ENCODE results near the gene HOXA13. TPM values are rescaled to one million over a fixed set of nuclear protein-coding genes. Genes with fewer than 3 reads are reported as not detected.
A peak's percentile ranks its signal among the peaks of the same experiment; 100 is the strongest.

The HOXA13 gene
- polyA plus RNA-seq, 4 donors: 0.01 TPM; not detected in 3

GRCh38 chr7:27221201-27221797 lies 21.4 kb upstream of the HOXA13 start:
- DNase-seq (no peak), FAIRE-seq (no peak)
- no peaks in the 10 kb centered on the region for H3K36me3 ChIP-seq (ENCODE audit: control insufficient read depth in 3 of 3, insufficient read depth in 2 of 3, low read depth in 1 of 3, low read length in 3 of 3)
- H3K4me3 ChIP-seq (ENCODE audit: low read depth in 1 of 3, low read length in 3 of 3): no peak overlapping the region
- H3K9me3 ChIP-seq (ENCODE audit: control insufficient read depth in 2 of 2, insufficient read depth in 1 of 2, low read depth in 1 of 2, low read length in 1 of 2): no peaks in the 10 kb centered on the region
- 81 to 88% (median 81%) methylated on average over 3 of the region's 3 CpGs for WGBS, 3 donors
- peaks cover 6 to 76% (median 39%) of the 10 kb centered on the region in 3 donors for H3K27me3 ChIP-seq (ENCODE audit: control insufficient read depth in 3 of 3, insufficient read depth in 3 of 3, low read length in 3 of 3)
- H3K27ac ChIP-seq (ENCODE audit: low read depth in 1 of 3, low read length in 2 of 3): no peak overlapping the region
- H3K4me1 ChIP-seq (ENCODE audit: control insufficient read depth in 3 of 3, insufficient read depth in 2 of 3, low read depth in 1 of 3, low read length in 2 of 3): no peaks in the 10 kb centered on the region

GRCh38 chr7:27220440-27220955 lies 20.6 kb upstream of the HOXA13 start:
- H3K27me3 ChIP-seq (ENCODE audit: control insufficient read depth in 3 of 3, insufficient read depth in 3 of 3, low read length in 3 of 3): peaks cover under 1 to 74% (median 35%) of the 10 kb centered on the region in 3 donors
- H3K4me3 ChIP-seq (ENCODE audit: low read depth in 1 of 3, low read length in 3 of 3): no peak overlapping the region
- 7 to 12% (median 10%) methylated on average over 31 to 45 of the region's 45 CpGs for WGBS, 3 donors
- H3K4me1 ChIP-seq (ENCODE audit: control insufficient read depth in 3 of 3, insufficient read depth in 2 of 3, low read depth in 1 of 3, low read length in 2 of 3): no peaks in the 10 kb centered on the region
- DNase-seq: no peak
- H3K36me3 ChIP-seq (ENCODE audit: control insufficient read depth in 3 of 3, insufficient read depth in 2 of 3, low read depth in 1 of 3, low read length in 3 of 3): no peaks in the 10 kb centered on the region
- H3K9me3 ChIP-seq (ENCODE audit: control insufficient read depth in 2 of 2, insufficient read depth in 1 of 2, low read depth in 1 of 2, low read length in 1 of 2): no peaks in the 10 kb centered on the region
- H3K27ac ChIP-seq (ENCODE audit: low read depth in 1 of 3, low read length in 2 of 3): no peak overlapping the region
- no peak for FAIRE-seq

GRCh38 chr7:27219821-27220220 lies 19.9 kb upstream of the HOXA13 start:
- DNase-seq (no peak), FAIRE-seq (no peak)
- Histone ChIP-seq H3K36me3 (ENCODE audit: control insufficient read depth in 3 of 3, insufficient read depth in 2 of 3, low read depth in 1 of 3, low read length in 3 of 3) (no peaks in the 10 kb centered on the region), H3K27me3 (ENCODE audit: control insufficient read depth in 3 of 3, insufficient read depth in 3 of 3, low read length in 3 of 3) (peaks cover 0 to 74% (median 31%) of the 10 kb centered on the region in 3 donors), H3K4me1 (ENCODE audit: control insufficient read depth in 3 of 3, insufficient read depth in 2 of 3, low read depth in 1 of 3, low read length in 2 of 3) (no peaks in the 10 kb centered on the region), H3K27ac (ENCODE audit: low read depth in 1 of 3, low read length in 2 of 3) (no peak overlapping the region), H3K4me3 (ENCODE audit: low read depth in 1 of 3, low read length in 3 of 3) (no peak overlapping the region), H3K9me3 (ENCODE audit: control insufficient read depth in 2 of 2, insufficient read depth in 1 of 2, low read depth in 1 of 2, low read length in 1 of 2) (no peaks in the 10 kb centered on the region)
- WGBS, 3 donors: 41 to 60% (median 58%) methylated on average over 4 of the region's 4 CpGs

- DNase-seq: no peak
- H3K4me3 ChIP-seq (ENCODE audit: low read depth in 1 of 3, low read length in 3 of 3): no peak overlapping the region
- peaks cover 0 to 3% (median 1%) of the 10 kb centered on the region in 3 donors for H3K4me1 ChIP-seq (ENCODE audit: control insufficient read depth in 3 of 3, insufficient read depth in 2 of 3, low read depth in 1 of 3, low read length in 2 of 3)
- H3K36me3 ChIP-seq (ENCODE audit: control insufficient read depth in 3 of 3, insufficient read depth in 2 of 3, low read depth in 1 of 3, low read length in 3 of 3): no peaks in the 10 kb centered on the region
- H3K9me3 ChIP-seq (ENCODE audit: control insufficient read depth in 2 of 2, insufficient read depth in 1 of 2, low read depth in 1 of 2, low read length in 1 of 2): no peaks in the 10 kb centered on the region
- FAIRE-seq: no peak
- H3K27ac ChIP-seq (ENCODE audit: low read depth in 1 of 3, low read length in 2 of 3): no peak overlapping the region
- peaks cover 5 to 83% (median 47%) of the 10 kb centered on the region in 3 donors for H3K27me3 ChIP-seq (ENCODE audit: control insufficient read depth in 3 of 3, insufficient read depth in 3 of 3, low read length in 3 of 3)
These were observed 18.1 kb upstream of the HOXA13 start for GRCh38 chr7:27217951-27218350.

DNA sequence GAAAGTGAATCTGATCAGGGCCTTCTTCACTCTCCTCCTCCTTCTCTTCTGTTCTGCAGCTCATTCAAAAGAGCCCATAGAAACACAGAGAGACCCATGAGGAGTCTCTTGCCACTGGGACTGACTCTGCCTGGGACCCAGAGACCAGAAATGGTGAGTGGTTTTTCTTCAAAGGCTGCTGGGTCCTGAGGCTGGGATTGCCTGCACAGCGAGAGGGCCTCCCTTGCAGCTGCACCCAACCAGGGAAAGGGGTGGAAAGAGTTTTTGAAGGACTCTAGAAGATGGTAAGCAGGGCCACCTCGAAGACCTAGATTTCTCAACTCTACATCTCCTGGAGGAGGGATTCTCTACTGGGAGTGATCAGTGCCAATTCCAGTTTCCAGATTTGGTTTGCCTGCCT lies 15.5 kb upstream of the HOXA13 start:
- H3K9me3 ChIP-seq (ENCODE audit: control insufficient read depth in 2 of 2, insufficient read depth in 1 of 2, low read depth in 1 of 2, low read length in 1 of 2): no peaks in the 10 kb centered on the region
- H3K4me3 ChIP-seq (ENCODE audit: low read depth in 1 of 3, low read length in 3 of 3): no peak overlapping the region
- no peaks in the 10 kb centered on the region for H3K36me3 ChIP-seq (ENCODE audit: control insufficient read depth in 3 of 3, insufficient read depth in 2 of 3, low read depth in 1 of 3, low read length in 3 of 3)
- H3K27me3 ChIP-seq (ENCODE audit: control insufficient read depth in 3 of 3, insufficient read depth in 3 of 3, low read length in 3 of 3): peaks cover 5 to 87% (median 50%) of the 10 kb centered on the region in 3 donors
- H3K27ac ChIP-seq (ENCODE audit: low read depth in 1 of 3, low read length in 2 of 3): no peak overlapping the region
- no peak for DNase-seq
- peaks cover 0 to 16% (median 3%) of the 10 kb centered on the region in 3 donors for H3K4me1 ChIP-seq (ENCODE audit: control insufficient read depth in 3 of 3, insufficient read depth in 2 of 3, low read depth in 1 of 3, low read length in 2 of 3)
- FAIRE-seq: no peak
- WGBS, 3 donors: 86 to 91% (median 88%) methylated on average over 2 of the region's 2 CpGs

DNA sequence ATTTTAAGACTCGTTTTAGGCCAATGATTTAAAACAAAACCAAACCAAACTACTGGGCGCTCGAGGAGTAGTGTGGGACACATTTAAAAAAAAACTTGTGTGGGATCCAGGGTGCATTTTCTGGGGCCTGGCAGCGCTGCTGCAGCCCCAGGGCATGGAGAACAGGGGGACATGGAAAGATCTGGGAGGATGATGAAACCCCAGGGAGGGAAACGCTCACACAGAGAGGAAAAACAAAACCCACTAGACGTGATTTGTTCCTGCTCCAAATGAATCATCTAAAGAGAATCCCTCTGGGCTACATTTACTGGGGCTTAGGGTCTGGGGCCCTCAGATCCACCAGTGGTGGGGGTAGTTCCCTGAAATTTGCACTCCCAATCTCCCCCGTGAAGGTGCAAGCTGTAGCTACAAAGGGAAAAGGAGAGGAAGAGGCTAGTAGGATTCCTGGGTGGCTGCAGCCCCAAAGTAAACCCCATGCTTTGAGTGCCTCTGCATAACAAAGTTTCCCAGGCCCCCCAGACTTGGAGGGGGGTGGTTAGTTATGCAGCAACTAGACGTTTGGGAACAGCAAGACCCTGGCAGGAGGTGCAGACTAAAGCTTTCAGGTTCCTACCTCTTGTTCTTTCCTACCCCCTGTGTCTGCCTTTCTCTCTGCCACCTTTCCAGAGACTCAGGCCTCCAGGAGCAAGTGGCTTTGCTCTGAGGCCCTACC lies 14.5 kb upstream of the HOXA13 start:
- Histone ChIP-seq H3K4me1 (ENCODE audit: control insufficient read depth in 3 of 3, insufficient read depth in 2 of 3, low read depth in 1 of 3, low read length in 2 of 3) (peaks cover 0 to 24% (median 3%) of the 10 kb centered on the region in 3 donors), H3K4me3 (ENCODE audit: low read depth in 1 of 3, low read length in 3 of 3) (no peak overlapping the region), H3K9me3 (ENCODE audit: control insufficient read depth in 2 of 2, insufficient read depth in 1 of 2, low read depth in 1 of 2, low read length in 1 of 2) (no peaks in the 10 kb centered on the region), H3K36me3 (ENCODE audit: control insufficient read depth in 3 of 3, insufficient read depth in 2 of 3, low read depth in 1 of 3, low read length in 3 of 3) (no peaks in the 10 kb centered on the region), H3K27me3 (ENCODE audit: control insufficient read depth in 3 of 3, insufficient read depth in 3 of 3, low read length in 3 of 3) (peaks cover 5 to 87% (median 48%) of the 10 kb centered on the region in 3 donors), H3K27ac (ENCODE audit: low read depth in 1 of 3, low read length in 2 of 3) (no peak overlapping the region)
- 64 to 70% (median 66%) methylated on average over 8 of the region's 8 CpGs for WGBS, 3 donors
- DNase-seq (no peak), FAIRE-seq (no peak)

DNA sequence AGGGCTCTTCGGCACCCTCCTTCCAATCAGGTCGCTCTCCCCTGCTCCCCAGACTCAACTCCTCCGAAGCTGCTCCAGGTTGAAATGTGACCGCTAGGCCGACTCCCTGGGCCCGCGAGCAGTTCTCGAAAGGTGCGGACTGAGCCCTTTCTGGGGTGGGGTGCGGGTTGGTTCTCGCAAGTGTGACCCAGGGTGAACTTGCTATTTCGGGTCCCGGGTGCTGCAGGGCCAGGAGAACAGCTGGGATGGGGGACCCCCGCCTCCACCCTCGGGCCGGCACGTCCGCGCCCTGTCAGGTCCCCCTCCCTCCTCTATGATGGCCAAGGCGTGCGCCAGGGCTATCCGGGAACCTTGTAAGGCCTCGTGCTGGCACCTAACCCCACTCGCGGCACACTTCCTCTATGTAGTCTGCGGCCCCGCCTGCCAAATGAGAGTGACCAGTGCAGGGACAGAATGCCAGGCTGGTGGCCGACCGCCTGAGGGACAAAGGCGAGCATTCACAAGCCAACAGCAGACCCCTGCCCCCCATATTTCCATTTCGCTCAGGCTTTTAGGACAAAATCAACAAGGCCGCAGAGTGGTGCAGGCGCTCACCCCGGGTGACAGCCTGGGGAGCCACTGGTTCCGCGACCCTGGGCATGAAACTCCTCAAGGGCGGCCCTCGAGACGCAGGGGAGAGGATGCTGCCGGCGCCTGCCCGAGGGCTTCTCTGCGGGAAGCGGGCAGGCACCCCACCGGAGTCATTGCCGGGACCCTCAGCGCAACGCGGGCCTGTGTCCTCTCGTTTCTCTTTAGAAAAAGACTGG lies 13.7 kb upstream of the HOXA13 start:
- H3K27me3 ChIP-seq (ENCODE audit: control insufficient read depth in 3 of 3, insufficient read depth in 3 of 3, low read length in 3 of 3): peaks cover 5 to 88% (median 51%) of the 10 kb centered on the region in 3 donors
- H3K4me1 ChIP-seq (ENCODE audit: control insufficient read depth in 3 of 3, insufficient read depth in 2 of 3, low read depth in 1 of 3, low read length in 2 of 3): peaks cover 0 to 24% (median 3%) of the 10 kb centered on the region in 3 donors
- no peaks in the 10 kb centered on the region for H3K36me3 ChIP-seq (ENCODE audit: control insufficient read depth in 3 of 3, insufficient read depth in 2 of 3, low read depth in 1 of 3, low read length in 3 of 3)
- no peaks in the 10 kb centered on the region for H3K9me3 ChIP-seq (ENCODE audit: control insufficient read depth in 2 of 2, insufficient read depth in 1 of 2, low read depth in 1 of 2, low read length in 1 of 2)
- DNase-seq (peak in 1 of 2 donors; percentile 37), FAIRE-seq (no peak)
- no peak overlapping the region for H3K27ac ChIP-seq (ENCODE audit: low read depth in 1 of 3, low read length in 2 of 3)
- H3K4me3 ChIP-seq (ENCODE audit: low read depth in 1 of 3, low read length in 3 of 3): no peak overlapping the region
- 39 to 54% (median 44%) methylated on average over 48 to 50 of the region's 50 CpGs for WGBS, 3 donors
